ENCODE results near the gene SUSD1. TPM values are rescaled to one million over a fixed set of nuclear protein-coding genes. Genes with fewer than 3 reads are reported as not detected.
A peak's percentile ranks its signal among the peaks of the same experiment; 100 is the strongest.

Gene SUSD1
- total and polyA plus RNA-seq, 2 of the 13 experiments (the other 11 are each of a cell fraction or from before 2014, with no cell fraction given), result 25.9 to 32.3 TPM

- no peak for TF ChIP-seq SOX6 (IDR thresholded peaks at IDR 0.05)
- TF ChIP-seq SOX6 (CRISPR knock-in tag; IDR thresholded peaks at IDR 0.05), result peak; percentile 90
- TF ChIP-seq NFE2L2 (IDR thresholded peaks at IDR 0.05; ENCODE audit: low read length), result 0 out of 2 replicates have a peak, but pooled peaks have one; percentile 1
- peak; percentile 72; the same call in 1 of the 2 replicates for TF ChIP-seq ZBTB26 (CRISPR knock-in tag; IDR thresholded peaks at IDR 0.05; ENCODE audit: borderline replicate concordance)
- TF ChIP-seq GATA4 (IDR thresholded peaks at IDR 0.05; ENCODE audit: borderline replicate concordance, low read depth), result peak; percentile 95
- TF ChIP-seq ZNF251 (CRISPR knock-in tag; IDR thresholded peaks at IDR 0.05), result no peak
- TF ChIP-seq KDM4B (CRISPR knock-in tag; IDR thresholded peaks at IDR 0.05), result peak; percentile 38; the same call in 1 of the 2 replicates
- TF ChIP-seq CCDC6 (CRISPR knock-in tag; IDR thresholded peaks at IDR 0.05), result peak; percentile 29; the same call in 1 of the 2 replicates
- TF ChIP-seq MYNN (CRISPR knock-in tag; IDR thresholded peaks at IDR 0.05; ENCODE audit: low read depth), result 0 out of 2 replicates have a peak, but pooled peaks have one; percentile 35
- TF ChIP-seq MYC (CRISPR knock-in tag; IDR thresholded peaks at IDR 0.05; ENCODE audit: borderline replicate concordance), result peak; percentile 48; the same call in 1 of the 2 replicates
- peak; percentile 60; the same call in 1 of the 2 replicates for TF ChIP-seq MIER3 (CRISPR knock-in tag; IDR thresholded peaks at IDR 0.05; ENCODE audit: borderline replicate concordance)
- no peak for TF ChIP-seq ZNF674 (CRISPR knock-in tag; IDR thresholded peaks at IDR 0.05; ENCODE audit: low read depth)
- peak; percentile 58; the same call in 1 of the 2 replicates for TF ChIP-seq HOXA3 (CRISPR knock-in tag; IDR thresholded peaks at IDR 0.05)
- peak; percentile 35 for TF ChIP-seq ZNF781 (CRISPR knock-in tag; IDR thresholded peaks at IDR 0.05; ENCODE audit: borderline replicate concordance, not compliant biosample characterization)
- TF ChIP-seq POGZ (CRISPR knock-in tag; IDR thresholded peaks at IDR 0.05), result peak; percentile 66
- no peak for TF ChIP-seq PBX3 (CRISPR knock-in tag; IDR thresholded peaks at IDR 0.05; ENCODE audit: borderline replicate concordance)
- no peak for TF ChIP-seq DNMT1 (CRISPR knock-in tag; IDR thresholded peaks at IDR 0.05)
- peak; percentile 34; the same call in 1 of the 2 replicates for TF ChIP-seq PRDM10 (CRISPR knock-in tag; IDR thresholded peaks at IDR 0.05; ENCODE audit: low read depth)
- peak; percentile 84 for TF ChIP-seq ZNF414 (CRISPR knock-in tag; IDR thresholded peaks at IDR 0.05)
- TF ChIP-seq MLLT10 (CRISPR knock-in tag; IDR thresholded peaks at IDR 0.05), result no peak
- no peak for TF ChIP-seq ZFP82 (CRISPR knock-in tag; IDR thresholded peaks at IDR 0.05; ENCODE audit: borderline replicate concordance)
- TF ChIP-seq XRCC5 (optimal IDR thresholded peaks at IDR 0.05; ENCODE audit: low read length), result peak; percentile 85
- TF ChIP-seq CBX5 (CRISPR knock-in tag; IDR thresholded peaks at IDR 0.05; ENCODE audit: borderline replicate concordance), result peak; percentile 87; the same call in 1 of the 2 replicates
- no peak for TF ChIP-seq ZNF274 (CRISPR knock-in tag; IDR thresholded peaks at IDR 0.05)
These were observed 55.7 kb downstream of the SUSD1 start (continued) for GRCh38 chr9:112119225-112120029.

Measured in HepG2 (cell line).